KMS-11 (cell line): ENCODE measurements around the gene MAPK1.
"Not testable (repeated sequence)": the region's sequence is repeated elsewhere in the genome, so short reads cannot be mapped to it uniquely, and the experiment has no call there.

Experiments
- H2AFZ ChIP-seq: fragments of 200-600 bp; sonication (generic); 2 replicates; pipeline ENCODE4 v1.6.1; 2016; ENCODE audit warnings: antibody characterized with exemption, mixed run types, low read depth
- H3K27ac ChIP-seq: fragments of 200-600 bp; sonication (generic); 2 replicates; pipeline ENCODE4 v1.6.1; 2016; ENCODE audit warnings: mild to moderate bottlenecking, mixed run types
- H3K27me3 ChIP-seq: fragments of 200-600 bp; sonication (generic); 2 replicates; pipeline ENCODE4 v1.6.1; 2017; ENCODE audit warnings: mild to moderate bottlenecking, low read depth, mixed run types, moderate library complexity; ENCODE audit not compliant: insufficient read depth
- H3K36me3 ChIP-seq: fragments of 200-600 bp; sonication (generic); 2 replicates; pipeline ENCODE4 v1.6.1; 2017; ENCODE audit warnings: mild to moderate bottlenecking, mixed run types; ENCODE audit not compliant: insufficient read depth
- H3K4me1 ChIP-seq: fragments of 200-600 bp; sonication (generic); 2 replicates; pipeline ENCODE4 v1.6.1; 2016; ENCODE audit warnings: mild to moderate bottlenecking, low read depth, mixed run types; ENCODE audit not compliant: poor library complexity, severe bottlenecking
- H3K4me2 ChIP-seq: fragments of 200-600 bp; sonication (generic); 2 replicates; pipeline ENCODE4 v1.7.0; 2016; ENCODE audit warnings: mild to moderate bottlenecking, mixed run types
- H3K4me3 ChIP-seq: fragments of 200-600 bp; sonication (generic); IDR thresholded peaks from 2 replicates; pipeline ENCODE4 v1.6.1; 2017; ENCODE audit warnings: low read depth, low read length, mixed read lengths; ENCODE audit not compliant: insufficient read depth
- H3K79me2 ChIP-seq: fragments of 200-600 bp; sonication (generic); 2 replicates; pipeline ENCODE4 v1.6.1; 2016; ENCODE audit warnings: low read depth, mixed run types; ENCODE audit not compliant: insufficient read depth
- H3K9ac ChIP-seq: fragments of 200-600 bp; sonication (generic); 2 replicates; pipeline ENCODE4 v1.6.1; 2016; ENCODE audit warnings: mild to moderate bottlenecking, mixed run types
- H4K20me1 ChIP-seq: fragments of 200-600 bp; sonication (generic); 2 replicates; pipeline ENCODE4 v1.6.1; 2016; ENCODE audit warnings: mild to moderate bottlenecking, mixed run types; ENCODE audit not compliant: insufficient read depth
- CTCF ChIP-seq: fragments of 200-600 bp; sonication (generic); conservative IDR thresholded peaks from 2 replicates; pipeline ENCODE4 v1.6.1; 2017; ENCODE audit warnings: low read depth, mild to moderate bottlenecking, antibody characterized with exemption, low read length, moderate library complexity, mixed read lengths

Gene MAPK1

DNA sequence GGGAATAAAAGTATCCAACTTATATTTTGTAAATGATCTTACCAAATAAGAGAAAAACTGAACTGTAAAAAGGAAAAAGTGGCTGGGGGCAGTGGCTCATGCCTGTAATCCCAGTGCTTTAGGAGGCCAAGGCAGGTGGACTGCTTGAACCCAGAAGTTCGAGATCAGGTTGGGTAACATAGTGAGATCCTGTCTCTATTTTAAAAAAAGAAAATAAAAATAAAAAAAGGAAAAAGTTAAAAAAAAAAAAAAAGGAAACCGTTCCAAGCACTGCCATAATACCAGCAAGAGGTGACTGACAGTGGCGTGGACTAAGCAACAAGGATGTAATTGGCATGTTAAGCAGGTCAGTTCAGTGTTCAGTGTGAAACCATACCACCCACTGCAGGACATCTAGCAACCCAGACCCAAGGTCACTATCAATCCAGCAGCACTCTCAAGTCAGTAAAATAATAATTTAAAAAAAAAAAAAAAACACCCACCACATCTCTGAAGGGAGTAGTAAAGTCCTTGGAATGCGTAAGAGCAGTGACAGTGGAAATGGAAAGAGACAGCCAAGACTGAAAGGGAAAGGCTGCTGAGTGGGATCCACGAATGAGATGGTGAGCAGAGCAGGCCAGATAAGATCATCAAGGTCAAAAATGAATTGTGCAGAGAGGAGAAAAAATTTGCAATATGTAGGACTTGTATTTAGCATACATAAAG lies 43.6 kb downstream of the MAPK1 start:
- H4K20me1 ChIP-seq = peaks cover 4% of the 10 kb centered on the region; the same call in 1 of the 2 replicates
- H3K4me1 ChIP-seq = no peaks in the 10 kb centered on the region
- H3K27ac ChIP-seq = no peak overlapping the region
- no peaks in the 10 kb centered on the region for H3K27me3 ChIP-seq
- no peak overlapping the region for H3K4me2 ChIP-seq
- H3K79me2 ChIP-seq = peaks cover 57% of the 10 kb centered on the region
- H3K36me3 ChIP-seq = no peaks in the 10 kb centered on the region
- no peak for TF ChIP-seq CTCF
- H3K9ac ChIP-seq = no peak overlapping the region
- H2AFZ ChIP-seq = no peak overlapping the region
- no peak overlapping the region for H3K4me3 ChIP-seq

DNA sequence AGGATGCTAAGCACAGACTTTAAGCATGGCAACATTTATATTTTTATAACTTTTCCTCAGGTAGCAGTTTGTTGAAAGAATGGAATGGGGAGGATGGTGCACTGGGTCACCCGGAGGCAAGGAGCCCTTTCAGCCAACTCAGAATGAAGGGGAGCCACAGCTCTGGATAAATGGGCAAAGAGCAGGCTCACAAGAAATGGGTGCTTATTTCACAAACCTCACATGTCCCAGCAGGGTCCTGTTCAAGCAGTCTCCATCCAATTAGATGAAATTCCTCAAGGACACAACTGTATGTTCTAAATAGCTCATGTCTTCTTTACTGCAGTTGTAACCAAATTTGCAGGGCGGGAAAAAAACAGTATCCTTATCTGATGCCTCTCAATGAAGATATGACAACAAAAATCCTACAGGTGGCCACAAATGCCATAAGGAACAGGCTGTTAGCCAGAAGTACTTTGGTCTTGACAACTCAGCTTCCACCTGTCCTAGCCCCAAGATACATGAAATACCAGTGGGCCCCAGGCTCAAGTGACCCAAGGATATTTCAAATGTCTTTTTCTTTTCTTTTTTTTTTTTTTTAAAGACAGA lies 48.2 kb downstream of the MAPK1 start:
- H3K4me2 ChIP-seq = no peak overlapping the region
- H3K4me1 ChIP-seq = peaks cover 12% of the 10 kb centered on the region
- H3K79me2 ChIP-seq = peaks cover 28% of the 10 kb centered on the region
- H3K36me3 ChIP-seq = no peaks in the 10 kb centered on the region; the same call in 1 of the 2 replicates
- no peak overlapping the region for H3K9ac ChIP-seq
- no peaks in the 10 kb centered on the region for H3K27me3 ChIP-seq
- no peak overlapping the region for H3K27ac ChIP-seq
- H2AFZ ChIP-seq = no peak overlapping the region
- H4K20me1 ChIP-seq = no peaks in the 10 kb centered on the region
- no peak overlapping the region for H3K4me3 ChIP-seq
- no peak for TF ChIP-seq CTCF

DNA sequence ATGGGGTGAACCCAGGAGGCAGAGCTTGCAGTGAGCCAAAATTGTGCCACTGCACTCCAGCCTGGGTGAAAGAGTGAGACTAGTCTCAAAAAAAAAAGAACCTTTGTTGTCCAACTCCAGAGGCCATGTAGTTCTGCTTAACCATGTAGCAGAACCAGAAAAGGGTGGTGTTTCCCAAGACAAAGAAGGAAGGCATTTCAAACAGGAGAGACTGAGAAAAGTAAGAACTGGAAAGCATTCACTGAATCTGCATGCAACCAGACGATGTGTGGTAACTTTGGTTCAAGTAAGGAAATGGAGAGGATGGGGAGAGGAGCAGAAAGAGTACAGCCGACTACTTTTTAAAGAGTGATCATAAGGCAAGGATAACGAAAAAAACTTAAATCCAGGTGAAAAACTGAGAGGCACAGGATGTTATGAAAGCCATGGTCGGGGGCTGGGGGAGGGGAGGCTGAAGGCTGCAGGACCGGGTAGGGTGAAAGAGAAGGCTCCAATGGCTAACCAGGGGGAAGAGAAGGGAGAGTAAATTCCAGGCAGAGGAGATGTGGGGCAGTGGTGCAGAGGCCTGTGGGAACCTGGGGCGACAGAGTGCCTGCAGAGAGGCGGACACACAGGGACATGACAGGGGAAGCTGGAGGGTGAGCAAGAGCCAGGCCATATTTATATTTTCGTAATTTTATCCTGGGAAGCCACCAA lies 48.8 kb downstream of the MAPK1 start:
- H3K36me3 ChIP-seq = no peaks in the 10 kb centered on the region; the same call in 1 of the 2 replicates
- peaks cover 29% of the 10 kb centered on the region for H3K79me2 ChIP-seq
- H3K4me1 ChIP-seq = peaks cover 12% of the 10 kb centered on the region
- no peak overlapping the region for H2AFZ ChIP-seq
- no peaks in the 10 kb centered on the region for H3K27me3 ChIP-seq
- no peaks in the 10 kb centered on the region for H4K20me1 ChIP-seq
- no peak for TF ChIP-seq CTCF
- H3K9ac ChIP-seq = no peak overlapping the region
- H3K4me2 ChIP-seq = no peak overlapping the region
- no peak overlapping the region for H3K4me3 ChIP-seq
- H3K27ac ChIP-seq = no peak overlapping the region

- not testable (repeated sequence) for H3K36me3 ChIP-seq, H3K27ac ChIP-seq, H2AFZ ChIP-seq, H3K4me3 ChIP-seq, H3K9ac ChIP-seq, H4K20me1 ChIP-seq, H3K4me2 ChIP-seq, H3K27me3 ChIP-seq
- H3K4me1 ChIP-seq = peaks cover 12% of the 10 kb centered on the region
- H3K79me2 ChIP-seq = peaks cover 35% of the 10 kb centered on the region
Measured at GRCh38 chr22:21817497-21817853, 50.0 kb downstream of the MAPK1 start.
